OCI-LY7 (cell line): ENCODE results near the gene RP9. TPM values are rescaled to one million over a fixed set of nuclear protein-coding genes. Genes with fewer than 3 reads are reported as not detected.

Experiments used
- BruUV-seq: library from RNA; stranded (reverse); fragments of 400-500 nt; replicated peaks from 2 replicates; lab custom pipeline; 2021; lab: Mats Ljungman, UMichigan
- CTCF ChIA-PET: fragments of 300-600 bp; sonication (Branson Sonifier 250); formaldehyde crosslinking; loops from one replicate; lab custom pipeline; 2022; ENCODE audit warnings: antibody characterized with exemption; ENCODE audit not compliant: unreplicated experiment; lab: Charles Lee
- POLR2A ChIA-PET: fragments of 300-600 bp; sonication (Branson Sonifier 250); formaldehyde crosslinking; loops from one replicate; lab custom pipeline; 2022; ENCODE audit warnings: antibody characterized with exemption; lab: Charles Lee
- DNase-seq: peaks from one replicate; pipeline ENCODE4 v3.0.0-alpha.2; 2015; ENCODE audit warnings: low spot score
- H2AFZ ChIP-seq: fragments of 200-600 bp; sonication (generic), shearing (Covaris generic); 2 replicates; pipeline ENCODE4 v1.6.1; 2014; ENCODE audit warnings: mild to moderate bottlenecking, antibody characterized with exemption, low read length, moderate library complexity
- H3K27ac ChIP-seq: fragments of 200-600 bp; sonication (generic); 2 replicates; pipeline ENCODE4 v1.5.1; 2014; ENCODE audit warnings: mixed run types, low read depth, mild to moderate bottlenecking, moderate library complexity, low read length, inconsistent platforms; ENCODE audit not compliant: poor library complexity, severe bottlenecking
- H3K36me3 ChIP-seq: fragments of 200-600 bp; sonication (generic); 2 replicates; pipeline ENCODE4 v1.6.1; 2014; ENCODE audit warnings: mild to moderate bottlenecking, antibody characterized with exemption, low read length, moderate library complexity, mixed read lengths; ENCODE audit not compliant: insufficient read depth
- H3K4me1 ChIP-seq: fragments of 200-600 bp; sonication (generic); 2 replicates; pipeline ENCODE4 v1.5.1; 2014; ENCODE audit warnings: mild to moderate bottlenecking, low read length; ENCODE audit not compliant: insufficient read depth, poor library complexity, severe bottlenecking
- H3K4me2 ChIP-seq: fragments of 200-600 bp; sonication (generic); 2 replicates; pipeline ENCODE4 v1.6.1; 2014; ENCODE audit warnings: mild to moderate bottlenecking, low read length
- H3K4me3 ChIP-seq: fragments of 200-600 bp; sonication (generic); 2 replicates; pipeline ENCODE4 v1.5.1; 2014; ENCODE audit warnings: mild to moderate bottlenecking, low read depth, low read length; ENCODE audit not compliant: poor library complexity, severe bottlenecking
- H3K79me2 ChIP-seq: fragments of 200-600 bp; sonication (generic); 2 replicates; pipeline ENCODE4 v1.6.1; 2016; ENCODE audit warnings: low read depth, mild to moderate bottlenecking, low read length, moderate library complexity, mixed read lengths; ENCODE audit not compliant: insufficient read depth
- H3K9me2 ChIP-seq: fragments of 200-600 bp; sonication (generic); 2 replicates; pipeline ENCODE4 v1.6.1; 2016; ENCODE audit warnings: mild to moderate bottlenecking, low read length, mixed read lengths; ENCODE audit not compliant: insufficient read depth
- H3K9me3 ChIP-seq: fragments of 200-600 bp; sonication (generic); 2 replicates; pipeline ENCODE4 v1.6.1; 2014; ENCODE audit warnings: mild to moderate bottlenecking, mixed run types, low read length, mixed read lengths
- H4K20me1 ChIP-seq: fragments of 200-600 bp; sonication (generic); 2 replicates; pipeline ENCODE4 v1.6.1; 2014; ENCODE audit warnings: mild to moderate bottlenecking, antibody characterized with exemption, low read length, moderate library complexity, mixed read lengths; ENCODE audit not compliant: insufficient read depth
- CTCF ChIP-seq: fragments of 200-600 bp; sonication (generic); conservative IDR thresholded peaks from 2 replicates; pipeline ENCODE4 v1.5.1; 2014; ENCODE audit warnings: mild to moderate bottlenecking, antibody characterized with exemption, low read length, moderate library complexity, mixed read lengths
- EZH2phosphoT487 ChIP-seq: fragments of 200-600 bp; sonication (generic); IDR thresholded peaks from 2 replicates; pipeline ENCODE4 v1.6.1; 2018; ENCODE audit warnings: low read depth, borderline replicate concordance, mild to moderate bottlenecking, mixed run types, antibody characterized with exemption, low read length, moderate library complexity, mixed read lengths
- intact Hi-C: fragments of 100-400 bp; cut with micrococcal nuclease; formaldehyde crosslinking; loops from one replicate; pipeline ENCODE4 v1.10.0; 2022; ENCODE audit not compliant: unreplicated experiment
- total RNA-seq, 2 experiments: library from RNA; depleted of rRNA in 1 of 2; stranded (reverse); fragments of >200 nt in 1 of 2; shearing (Covaris generic) in 1 of 2; gene quantifications; 2 replicates each; pipeline ENCODE4 v1.2.3, GENCODE V29; 2014 to 2022

The RP9 gene
- total RNA-seq, 2 experiments from 2014 or later, result 22.0 to 23.3 TPM

DNA sequence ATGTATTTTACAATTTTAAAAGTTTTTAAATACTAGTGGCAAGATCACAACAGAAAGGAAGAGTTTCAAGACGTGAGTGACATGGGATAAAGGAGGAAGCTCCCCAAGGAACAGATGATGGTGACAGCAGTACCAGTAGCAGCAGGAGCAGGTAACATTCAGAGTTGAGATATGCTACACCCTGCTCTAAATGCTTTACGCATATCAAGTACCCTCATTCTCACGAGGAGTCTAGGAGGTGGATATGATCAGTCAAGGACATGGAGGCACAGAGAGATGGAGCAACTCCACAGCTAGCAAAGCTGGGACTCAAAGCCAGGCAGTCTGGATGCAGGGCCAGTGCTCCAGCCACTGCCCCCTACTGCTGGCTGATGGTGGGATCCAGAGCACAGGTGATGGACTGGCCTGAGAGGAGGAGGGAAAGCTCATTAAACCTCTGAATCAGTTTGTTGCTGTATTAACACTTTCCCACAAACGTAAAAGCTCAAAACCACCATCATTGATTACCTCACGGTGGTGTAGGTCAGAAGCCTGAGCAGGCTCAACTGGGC lies 17.5 kb downstream of the RP9 start:
- DNase-seq, result no peak
- intact Hi-C loops, result no loop called here
- TF ChIP-seq EZH2phosphoT487, result no peak
- TF ChIP-seq CTCF, result 0 out of 2 replicates have a peak, but pooled peaks have one; percentile 27
- Histone ChIP-seq H3K79me2 (no peaks in the 10 kb centered on the region), H3K9me2 (no peaks in the 10 kb centered on the region), H3K4me1 (no peaks in the 10 kb centered on the region), H3K9me3 (no peaks in the 10 kb centered on the region), H4K20me1 (no peaks in the 10 kb centered on the region), H3K36me3 (peaks cover 38% of the 10 kb centered on the region), H3K4me3 (no peak overlapping the region), H2AFZ (no peak overlapping the region), H3K4me2 (no peak overlapping the region), H3K27ac (no peak overlapping the region)
- ChIA-PET POLR2A (interaction anchor here (0.6 to 0.9 kb wide), 2 partner anchors 192 to 202 kb away, joined by 3 read pairs; no protein-coding TSS in a partner anchor), CTCF (no interaction called here)
- BruUV-seq, result no TSS peak

GRCh38 chr7:33091111-33091531 lies 18.1 kb downstream of the RP9 start:
- no peak overlapping the region for H3K4me2 ChIP-seq
- H2AFZ ChIP-seq, result no peak overlapping the region
- no peaks in the 10 kb centered on the region for H3K4me1 ChIP-seq
- peaks cover 32% of the 10 kb centered on the region for H3K36me3 ChIP-seq
- no peak overlapping the region for H3K4me3 ChIP-seq
- intact Hi-C loops, result no loop called here
- TF ChIP-seq CTCF, result no peak
- no peak for TF ChIP-seq EZH2phosphoT487
- no peak overlapping the region for H3K27ac ChIP-seq
- BruUV-seq, result no TSS peak
- DNase-seq, result no peak
- no peaks in the 10 kb centered on the region for H3K79me2 ChIP-seq
- ChIA-PET POLR2A (interaction anchor here (0.9 kb wide), 1 partner anchor 201 kb away, joined by 3 read pairs; no protein-coding TSS in a partner anchor), CTCF (no interaction called here)
- no peaks in the 10 kb centered on the region for H4K20me1 ChIP-seq
- H3K9me3 ChIP-seq, result no peaks in the 10 kb centered on the region
- H3K9me2 ChIP-seq, result no peaks in the 10 kb centered on the region

DNA sequence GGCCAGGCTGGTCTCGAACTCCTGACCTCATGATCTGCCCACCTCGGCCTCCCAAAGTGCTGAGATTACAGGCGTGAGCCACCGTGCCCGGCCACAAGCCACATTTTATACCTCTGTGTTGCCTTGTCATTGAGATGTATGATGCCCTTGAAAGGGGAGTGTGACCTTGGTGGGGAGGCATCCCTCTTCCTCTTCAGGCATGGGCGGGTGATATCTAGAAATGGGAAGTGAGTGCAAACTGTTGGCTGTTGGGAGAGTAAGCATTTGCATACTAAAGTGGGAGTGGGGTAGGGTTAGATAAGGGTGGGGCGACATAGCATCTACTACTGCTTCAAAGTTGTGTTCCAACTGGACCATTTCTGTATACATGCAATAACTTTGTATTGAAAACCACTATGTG lies 20.1 kb downstream of the RP9 start:
- H3K27ac ChIP-seq, result no peak overlapping the region
- DNase-seq, result no peak
- POLR2A ChIA-PET, result no interaction called here
- H3K4me3 ChIP-seq, result no peak overlapping the region
- H3K4me1 ChIP-seq, result no peaks in the 10 kb centered on the region
- H2AFZ ChIP-seq, result no peak overlapping the region
- peaks cover 16% of the 10 kb centered on the region for H3K36me3 ChIP-seq
- H4K20me1 ChIP-seq, result no peaks in the 10 kb centered on the region
- H3K9me2 ChIP-seq, result no peaks in the 10 kb centered on the region
- no TSS peak for BruUV-seq
- H3K4me2 ChIP-seq, result no peak overlapping the region
- no peaks in the 10 kb centered on the region for H3K79me2 ChIP-seq
- no peaks in the 10 kb centered on the region for H3K9me3 ChIP-seq
- CTCF ChIA-PET, result no interaction called here
- intact Hi-C loops, result no loop called here
- no peak for TF ChIP-seq EZH2phosphoT487
